Activated CD8-positive, alpha-beta memory T cell treated with anti-CD3 and anti-CD28 coated beads, Interleukin-2, amount 50 U/mL, for 24 hours (primary cell): ENCODE results near the gene NECTIN2.
"Not testable (repeated sequence)": the region's sequence is repeated elsewhere in the genome, so short reads cannot be mapped to it uniquely, and the experiment has no call there.

Experiments used
- DNase-seq: peaks from one replicate; pipeline ENCODE4 v3.0.0-alpha.2; 2020; ENCODE audit errors: extremely low read depth

NECTIN2 gene

DNA sequence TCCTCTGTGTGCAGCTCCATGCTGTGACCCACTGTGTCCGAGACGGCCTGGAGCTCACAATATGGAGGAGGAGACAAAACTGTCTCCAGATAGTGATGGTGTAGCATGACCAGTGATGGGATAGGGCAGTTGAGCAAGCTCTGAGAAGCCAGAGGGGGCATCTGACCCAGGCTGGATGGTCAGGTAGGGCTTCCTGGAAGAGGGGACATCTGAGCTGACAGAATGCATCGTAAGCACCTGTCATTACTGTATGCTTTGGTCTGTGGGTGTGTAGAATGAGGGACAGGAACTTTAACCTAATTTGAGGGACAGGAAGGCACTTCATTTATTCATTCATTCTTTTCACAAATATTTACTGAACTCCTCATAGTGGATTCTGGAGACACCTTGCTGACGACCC lies 38.5 kb downstream of the NECTIN2 start:
- no peak for DNase-seq

DNA sequence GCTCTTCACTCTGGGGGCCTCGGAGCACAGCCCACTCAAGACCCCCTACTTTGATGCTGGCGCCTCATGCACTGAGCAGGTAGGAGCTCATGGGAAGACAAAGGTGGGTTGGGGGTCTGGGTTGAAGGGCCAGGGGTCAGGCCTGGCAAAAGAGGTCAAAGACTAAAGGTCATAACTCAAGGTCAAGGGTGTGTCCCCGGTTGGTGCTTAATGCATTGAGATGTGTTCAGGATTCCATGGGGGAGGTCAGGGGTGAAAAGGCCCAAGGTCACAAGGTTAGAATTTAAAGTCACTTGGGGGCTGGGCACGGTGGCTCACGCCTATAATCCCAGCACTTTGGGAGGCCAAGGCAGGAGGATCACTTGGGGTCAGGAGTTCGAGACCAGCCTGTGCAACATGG lies 40.0 kb downstream of the NECTIN2 start:
- DNase-seq: no peak

DNA sequence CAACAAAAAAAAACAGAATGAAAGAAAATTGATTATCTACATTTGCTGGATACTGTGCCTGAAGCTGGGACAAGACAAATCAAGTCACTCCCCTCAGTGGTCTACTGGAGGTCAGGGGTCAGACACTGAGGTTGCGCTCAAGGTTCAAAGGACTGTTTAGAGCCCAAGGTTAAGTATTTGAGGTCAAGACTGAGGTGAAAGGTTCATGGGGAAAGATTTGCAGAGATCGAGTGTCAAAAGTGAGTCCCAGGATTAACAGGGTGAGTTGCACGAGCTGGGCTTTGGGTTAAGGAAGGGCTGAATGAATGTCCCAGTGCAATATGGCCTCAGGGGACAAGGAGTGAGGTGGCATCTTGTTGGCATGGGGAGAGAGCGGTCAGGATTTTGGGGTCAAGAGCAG lies 41.6 kb downstream of the NECTIN2 start:
- no peak for DNase-seq

DNA sequence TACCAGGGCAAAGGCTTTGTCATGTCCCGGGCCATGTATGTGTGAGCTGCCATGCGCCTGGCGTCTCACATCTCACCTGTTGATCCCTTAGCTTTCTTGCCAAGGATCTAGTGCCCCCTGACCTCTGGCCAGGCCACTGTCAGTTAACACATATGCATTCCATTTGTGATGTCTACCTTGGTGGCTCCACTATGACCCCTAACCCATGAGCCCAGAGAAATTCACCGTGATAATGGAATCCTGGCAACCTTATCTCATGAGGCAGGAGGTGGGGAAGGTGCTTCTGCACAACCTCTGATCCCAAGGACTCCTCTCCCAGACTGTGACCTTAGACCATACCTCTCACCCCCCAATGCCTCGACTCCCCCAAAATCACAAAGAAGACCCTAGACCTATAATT lies 42.2 kb downstream of the NECTIN2 start:
- DNase-seq: not testable (repeated sequence)

DNA sequence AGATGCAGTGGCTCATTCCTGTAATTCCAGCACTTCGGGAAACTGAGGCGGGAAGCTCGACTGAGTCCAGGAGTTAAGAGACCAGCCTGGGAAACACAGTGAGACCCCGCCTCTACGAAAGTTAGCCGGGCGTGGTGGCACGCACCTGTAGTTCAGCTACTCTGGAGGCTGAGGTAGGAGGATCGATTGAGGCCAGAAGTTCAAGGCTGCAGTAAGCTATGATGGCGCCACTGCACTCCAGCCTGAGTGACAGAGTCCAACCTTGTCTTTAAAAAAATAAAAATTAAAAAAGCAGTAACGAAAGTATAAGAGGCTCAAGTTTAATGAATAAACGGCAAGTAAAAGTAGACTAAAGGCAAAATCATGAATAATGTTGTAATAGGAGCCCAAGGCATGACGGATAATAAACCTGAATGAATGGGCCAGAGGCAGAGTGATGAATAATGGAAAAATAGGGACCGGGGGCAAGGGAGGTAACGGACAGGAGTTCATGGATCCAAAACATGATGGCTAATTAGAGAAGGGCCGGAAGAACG lies 43.8 kb downstream of the NECTIN2 start:
- DNase-seq: no peak

DNA sequence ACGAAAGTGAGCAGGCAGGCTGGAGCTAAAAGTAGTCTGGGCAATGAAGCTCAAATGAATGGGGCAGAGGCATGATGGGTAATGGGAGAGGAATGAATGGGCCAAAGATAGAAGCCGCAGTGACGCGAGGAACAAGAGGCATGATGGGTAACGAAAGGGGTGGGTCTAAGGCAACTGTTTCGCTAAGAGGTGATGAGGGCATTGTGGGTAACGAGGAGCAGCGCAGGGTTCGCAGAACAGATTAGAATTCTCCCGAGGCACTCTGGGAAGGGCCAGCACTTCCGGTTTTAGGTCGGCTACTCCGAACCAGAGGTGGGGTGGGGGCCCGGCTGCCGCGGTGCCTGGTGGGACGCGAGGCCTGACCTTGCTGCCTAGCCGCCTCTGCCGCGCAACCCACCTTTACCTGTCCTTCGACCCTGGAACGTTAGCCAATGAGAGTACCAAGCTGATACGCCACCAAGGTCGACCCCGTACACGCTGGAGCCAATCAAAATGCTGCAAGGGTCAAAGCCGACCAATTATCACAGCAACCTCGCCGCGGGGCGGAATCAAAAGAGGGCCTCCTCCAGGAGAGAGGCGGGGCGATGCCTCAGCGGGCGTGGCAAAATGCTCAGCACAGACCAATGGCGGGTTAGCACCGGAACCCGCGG lies 44.4 kb downstream of the NECTIN2 start:
- DNase-seq: peak; percentile 100

DNA sequence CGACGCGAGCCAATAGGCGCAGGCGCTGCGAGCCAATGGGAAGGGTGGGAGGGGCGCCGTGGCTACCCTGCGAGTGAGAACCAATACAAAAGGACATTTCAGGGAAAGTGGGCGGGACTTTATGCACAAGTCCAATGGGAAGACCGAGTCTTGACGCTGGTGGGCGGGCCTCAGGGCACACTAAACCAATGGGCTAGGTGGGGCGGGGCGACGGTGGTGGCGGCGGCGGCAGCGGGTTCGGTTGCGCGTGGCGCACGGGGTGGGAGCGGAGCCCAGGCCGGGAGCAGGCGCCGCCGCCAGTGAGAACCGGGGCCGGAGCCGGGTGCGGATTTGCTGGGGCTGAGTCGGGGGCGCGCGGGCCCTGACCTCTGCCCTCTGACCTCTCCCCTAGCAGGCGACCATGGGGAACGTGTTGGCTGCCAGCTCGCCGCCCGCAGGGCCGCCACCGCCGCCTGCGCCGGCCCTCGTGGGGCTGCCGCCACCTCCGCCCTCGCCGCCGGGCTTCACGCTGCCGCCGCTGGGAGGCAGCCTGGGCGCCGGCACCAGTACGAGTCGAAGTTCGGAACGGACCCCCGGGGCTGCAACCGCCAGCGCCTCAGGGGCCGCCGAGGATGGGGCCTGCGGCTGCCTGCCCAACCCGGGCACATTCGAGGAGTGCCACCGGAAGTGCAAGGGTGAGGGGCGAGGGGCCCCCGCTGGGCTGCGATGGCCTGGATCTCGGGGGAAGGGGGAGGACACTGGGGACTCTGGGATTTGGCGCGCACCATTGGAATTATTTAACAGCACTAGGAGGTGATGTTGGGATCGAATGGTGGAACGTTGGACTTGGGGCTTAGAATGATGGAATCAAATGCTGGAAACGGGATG lies 45.2 kb downstream of the NECTIN2 start, which contains the start of gene TOMM40:
Gene TOMM40, plus strand, starts transcription at position 239 of the 867 bp plus-strand sequence. Its CDS starts 162 bp downstream, at position 401.
- no peak for DNase-seq

DNA sequence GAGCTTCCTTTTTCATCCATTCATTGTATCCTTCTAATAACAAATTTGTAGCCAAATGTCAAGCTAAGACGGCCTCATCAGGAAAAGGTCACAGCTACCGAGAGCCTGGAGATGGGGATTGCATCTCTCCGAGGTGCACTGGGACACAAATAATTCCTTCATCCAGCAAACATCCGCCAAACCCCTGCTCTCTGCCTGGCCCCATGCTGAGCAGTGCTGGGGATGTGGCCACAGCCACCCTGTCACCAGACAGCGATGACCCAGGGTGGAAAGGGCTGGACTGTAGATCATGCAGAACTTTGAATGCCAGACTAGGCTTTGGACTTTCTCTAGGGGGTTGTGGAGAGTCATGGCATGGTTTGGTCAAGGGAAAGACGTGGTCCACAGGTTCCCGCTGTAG lies 46.8 kb downstream of the NECTIN2 start:
- DNase-seq: no peak

DNA sequence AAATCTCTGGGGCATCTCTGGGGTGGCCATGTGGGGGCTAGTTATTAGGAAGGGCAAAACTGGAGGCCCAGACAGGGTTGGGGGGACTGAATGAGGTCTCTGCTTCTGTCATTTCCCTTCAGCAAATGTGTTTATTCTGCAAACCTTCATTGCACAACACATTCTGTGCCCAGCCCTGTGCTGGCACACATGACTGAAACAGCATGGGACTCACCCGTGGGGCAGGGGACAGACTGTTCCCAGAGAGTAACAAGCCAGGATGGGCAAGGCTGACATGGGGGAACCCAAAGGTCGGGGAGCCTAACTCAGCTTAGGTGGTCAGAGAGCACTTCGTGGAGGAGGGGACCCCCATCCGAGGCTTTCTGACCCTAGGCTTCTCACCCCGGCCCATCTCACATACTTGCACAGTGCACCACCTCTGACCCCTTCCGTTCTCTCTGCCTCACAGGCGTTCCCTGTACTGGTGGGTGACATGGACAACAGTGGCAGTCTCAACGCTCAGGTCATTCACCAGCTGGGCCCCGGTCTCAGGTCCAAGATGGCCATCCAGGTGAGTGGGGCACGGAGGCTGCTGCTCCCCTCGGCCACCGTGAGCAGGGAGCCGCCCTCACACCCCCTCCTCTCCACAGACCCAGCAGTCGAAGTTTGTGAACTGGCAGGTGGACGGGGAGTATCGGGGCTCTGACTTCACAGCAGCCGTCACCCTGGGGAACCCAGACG lies 47.4 kb downstream of the NECTIN2 start:
- DNase-seq: no peak

DNA sequence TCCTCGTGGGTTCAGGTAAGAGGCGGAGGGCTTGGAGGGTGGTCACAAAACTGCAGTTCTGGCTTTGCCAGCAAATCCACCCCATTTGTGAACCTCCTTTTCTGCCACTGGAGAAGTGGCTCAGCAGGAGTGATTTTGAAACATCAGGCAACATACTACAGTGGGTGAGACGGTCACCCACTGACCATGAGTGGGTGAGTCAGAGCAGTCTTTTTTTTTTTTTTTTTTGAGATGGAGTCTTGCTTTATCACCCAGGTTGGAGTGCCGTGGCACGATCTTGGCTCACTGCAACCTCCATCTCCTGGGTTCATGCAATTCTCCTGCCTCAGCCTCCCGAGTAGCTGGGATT lies 47.9 kb downstream of the NECTIN2 start:
- no peak for DNase-seq

DNA sequence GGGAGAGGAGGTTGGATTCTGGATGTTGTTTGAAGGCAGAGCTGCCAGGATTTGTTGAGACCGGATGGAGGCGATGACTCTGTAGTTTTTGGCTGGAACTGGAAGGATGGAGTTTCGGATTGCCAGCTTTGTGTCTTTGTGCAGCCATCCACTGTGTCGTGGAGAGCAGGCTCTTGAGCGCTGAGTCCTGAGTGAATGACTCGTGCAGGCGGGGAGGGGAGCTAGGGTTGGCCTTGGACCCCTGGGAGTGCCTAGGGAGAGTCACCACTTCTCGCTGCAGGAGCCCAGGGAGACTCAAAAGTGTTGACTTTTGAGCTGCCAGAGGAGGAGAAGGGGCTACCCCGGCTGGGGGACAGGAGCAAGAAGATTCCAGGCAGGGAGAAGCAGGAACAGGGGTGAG lies 48.8 kb downstream of the NECTIN2 start:
- DNase-seq: no peak

DNA sequence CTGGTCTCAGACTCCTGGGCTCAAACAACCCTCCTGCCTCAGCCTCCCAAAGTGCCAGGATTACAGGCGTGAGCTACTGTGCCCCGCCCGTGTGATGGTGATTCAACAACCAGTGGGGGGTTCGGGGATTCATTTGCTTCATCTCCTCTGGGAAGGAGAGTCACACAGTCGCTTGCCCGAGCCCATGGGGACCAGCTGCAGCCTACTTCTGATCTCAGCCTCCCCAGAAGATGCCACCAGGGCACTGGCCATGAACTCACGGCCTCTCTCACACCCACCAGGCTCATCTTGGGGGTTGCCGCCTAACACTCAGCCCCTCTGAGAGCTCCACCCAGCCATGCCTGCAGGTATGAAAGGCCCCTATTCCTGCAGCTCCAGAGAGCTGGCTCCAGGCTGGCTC lies 51.7 kb downstream of the NECTIN2 start:
- DNase-seq: no peak

DNA sequence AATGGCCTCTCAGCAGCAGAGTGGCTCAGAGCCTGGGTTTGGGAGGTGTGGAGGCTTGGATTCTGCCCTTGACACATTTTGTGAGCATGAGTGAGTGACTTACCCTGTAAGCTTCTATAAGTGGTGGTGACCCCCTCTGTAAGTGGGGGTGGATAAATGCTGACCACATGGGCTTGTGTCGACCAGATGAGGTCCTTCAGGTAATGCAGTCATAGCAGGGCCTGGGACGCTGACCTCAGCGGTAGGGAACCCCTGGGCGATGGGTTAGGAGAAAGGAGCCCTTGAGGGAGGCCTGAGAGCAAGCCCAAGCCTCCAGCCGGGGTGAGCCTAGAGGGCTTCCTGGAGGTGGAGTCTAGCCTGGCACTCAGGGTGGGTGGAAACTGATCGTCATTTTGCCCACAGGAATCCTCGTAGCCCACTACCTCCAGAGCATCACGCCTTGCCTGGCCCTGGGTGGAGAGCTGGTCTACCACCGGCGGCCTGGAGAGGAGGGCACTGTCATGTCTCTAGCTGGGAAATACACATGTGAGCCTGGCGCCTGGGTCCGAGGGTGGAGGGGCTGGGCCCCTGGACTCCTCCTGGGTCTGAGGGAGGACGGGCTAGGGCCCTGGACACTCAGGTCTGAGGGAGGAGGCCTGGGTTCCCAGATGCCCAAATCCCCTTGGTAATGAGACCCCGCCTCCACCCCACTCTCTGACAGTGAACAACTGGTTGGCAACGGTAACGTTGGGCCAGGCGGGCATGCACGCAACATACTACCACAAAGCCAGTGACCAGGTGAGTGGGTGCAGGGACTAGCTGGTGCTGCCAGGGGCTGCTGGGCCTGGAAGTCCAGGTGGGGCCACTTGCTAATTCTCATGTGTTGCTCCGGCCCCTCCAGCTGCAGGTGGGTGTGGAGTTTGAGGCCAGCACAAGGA lies 54.5 kb downstream of the NECTIN2 start:
- no peak for DNase-seq

DNA sequence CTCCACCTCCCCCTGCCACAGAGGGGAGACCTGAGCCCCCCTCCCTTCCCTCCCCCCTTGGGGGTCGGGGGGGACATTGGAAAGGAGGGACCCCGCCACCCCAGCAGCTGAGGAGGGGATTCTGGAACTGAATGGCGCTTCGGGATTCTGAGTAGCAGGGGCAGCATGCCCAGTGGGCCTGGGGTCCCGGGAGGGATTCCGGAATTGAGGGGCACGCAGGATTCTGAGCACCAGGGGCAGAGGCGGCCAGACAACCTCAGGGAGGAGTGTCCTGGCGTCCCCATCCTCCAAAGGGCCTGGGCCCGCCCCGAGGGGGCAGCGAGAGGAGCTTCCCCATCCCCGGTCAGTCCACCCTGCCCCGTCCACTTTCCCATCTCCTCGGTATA lies 57.1 kb downstream of the NECTIN2 start:
- no peak for DNase-seq

DNA sequence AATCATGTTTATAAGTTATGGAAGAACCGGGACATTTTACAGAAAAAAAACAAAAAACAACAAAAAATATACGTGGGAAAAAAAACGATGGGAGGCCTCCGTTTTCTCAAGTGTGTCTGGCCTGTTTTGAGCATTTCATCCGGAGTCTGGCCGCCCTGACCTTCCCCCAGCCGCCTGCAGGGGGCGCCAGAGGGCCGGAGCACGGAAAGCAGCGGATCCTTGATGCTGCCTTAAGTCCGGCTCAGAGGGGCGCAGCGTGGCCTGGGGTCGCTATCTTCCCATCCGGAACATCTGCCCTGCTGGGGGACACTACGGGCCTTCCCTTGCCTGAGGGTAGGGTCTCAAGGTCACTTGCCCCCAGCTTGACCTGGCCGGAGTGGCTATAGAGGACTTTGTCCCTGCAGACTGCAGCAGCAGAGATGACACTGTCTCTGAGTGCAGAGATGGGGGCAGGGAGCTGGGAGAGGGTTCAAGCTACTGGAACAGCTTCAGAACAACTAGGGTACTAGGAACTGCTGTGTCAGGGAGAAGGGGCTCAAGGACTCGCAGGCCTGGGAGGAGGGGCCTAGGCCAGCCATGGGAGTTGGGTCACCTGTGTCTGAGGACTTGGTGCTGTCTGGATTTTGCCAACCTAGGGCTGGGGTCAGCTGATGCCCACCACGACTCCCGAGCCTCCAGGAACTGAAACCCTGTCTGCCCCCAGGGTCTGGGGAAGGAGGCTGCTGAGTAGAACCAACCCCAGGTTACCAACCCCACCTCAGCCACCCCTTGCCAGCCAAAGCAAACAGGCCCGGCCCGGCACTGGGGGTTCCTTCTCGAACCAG lies 57.7 kb downstream of the NECTIN2 start:
- peak; percentile 40 for DNase-seq

DNA sequence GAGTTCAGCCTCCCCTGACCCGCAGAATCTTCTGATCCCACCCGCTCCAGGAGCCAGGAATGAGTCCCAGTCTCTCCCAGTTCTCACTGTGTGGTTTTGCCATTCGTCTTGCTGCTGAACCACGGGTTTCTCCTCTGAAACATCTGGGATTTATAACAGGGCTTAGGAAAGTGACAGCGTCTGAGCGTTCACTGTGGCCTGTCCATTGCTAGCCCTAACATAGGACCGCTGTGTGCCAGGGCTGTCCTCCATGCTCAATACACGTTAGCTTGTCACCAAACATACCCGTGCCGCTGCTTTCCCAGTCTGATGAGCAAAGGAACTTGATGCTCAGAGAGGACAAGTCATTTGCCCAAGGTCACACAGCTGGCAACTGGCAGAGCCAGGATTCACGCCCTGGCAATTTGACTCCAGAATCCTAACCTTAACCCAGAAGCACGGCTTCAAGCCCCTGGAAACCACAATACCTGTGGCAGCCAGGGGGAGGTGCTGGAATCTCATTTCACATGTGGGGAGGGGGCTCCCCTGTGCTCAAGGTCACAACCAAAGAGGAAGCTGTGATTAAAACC lies 58.4 kb downstream of the NECTIN2 start:
- DNase-seq: no peak

DNA sequence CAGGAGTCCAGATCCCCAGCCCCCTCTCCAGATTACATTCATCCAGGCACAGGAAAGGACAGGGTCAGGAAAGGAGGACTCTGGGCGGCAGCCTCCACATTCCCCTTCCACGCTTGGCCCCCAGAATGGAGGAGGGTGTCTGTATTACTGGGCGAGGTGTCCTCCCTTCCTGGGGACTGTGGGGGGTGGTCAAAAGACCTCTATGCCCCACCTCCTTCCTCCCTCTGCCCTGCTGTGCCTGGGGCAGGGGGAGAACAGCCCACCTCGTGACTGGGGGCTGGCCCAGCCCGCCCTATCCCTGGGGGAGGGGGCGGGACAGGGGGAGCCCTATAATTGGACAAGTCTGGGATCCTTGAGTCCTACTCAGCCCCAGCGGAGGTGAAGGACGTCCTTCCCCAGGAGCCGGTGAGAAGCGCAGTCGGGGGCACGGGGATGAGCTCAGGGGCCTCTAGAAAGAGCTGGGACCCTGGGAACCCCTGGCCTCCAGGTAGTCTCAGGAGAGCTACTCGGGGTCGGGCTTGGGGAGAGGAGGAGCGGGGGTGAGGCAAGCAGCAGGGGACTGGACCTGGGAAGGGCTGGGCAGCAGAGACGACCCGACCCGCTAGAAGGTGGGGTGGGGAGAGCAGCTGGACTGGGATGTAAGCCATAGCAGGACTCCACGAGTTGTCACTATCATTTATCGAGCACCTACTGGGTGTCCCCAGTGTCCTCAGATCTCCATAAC lies 59.5 kb downstream of the NECTIN2 start, which contains the start of gene APOE:
Gene APOE, plus strand, starts transcription at position 360 of the 724 bp plus-strand sequence. CDS start 829 bp downstream, outside the sequence.
- no peak for DNase-seq

DNA sequence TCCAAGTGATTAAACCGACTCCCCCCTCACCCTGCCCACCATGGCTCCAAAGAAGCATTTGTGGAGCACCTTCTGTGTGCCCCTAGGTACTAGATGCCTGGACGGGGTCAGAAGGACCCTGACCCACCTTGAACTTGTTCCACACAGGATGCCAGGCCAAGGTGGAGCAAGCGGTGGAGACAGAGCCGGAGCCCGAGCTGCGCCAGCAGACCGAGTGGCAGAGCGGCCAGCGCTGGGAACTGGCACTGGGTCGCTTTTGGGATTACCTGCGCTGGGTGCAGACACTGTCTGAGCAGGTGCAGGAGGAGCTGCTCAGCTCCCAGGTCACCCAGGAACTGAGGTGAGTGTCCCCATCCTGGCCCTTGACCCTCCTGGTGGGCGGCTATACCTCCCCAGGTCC lies 61.5 kb downstream of the NECTIN2 start:
- DNase-seq: no peak
